DND-41 (cell line): Measurements from ENCODE around the gene SNURF.

Source experiments
- CTCF ChIP-seq: IDR thresholded peaks from 2 replicates; pipeline ENCODE4 v1.5.1; 2012; ENCODE audit warnings: borderline replicate concordance, low read length, moderate library complexity, mild to moderate bottlenecking; ENCODE audit not compliant: poor library complexity, severe bottlenecking; ENCODE audit errors: extremely low read depth
- EZH2 ChIP-seq: IDR thresholded peaks from 3 replicates; pipeline ENCODE4 v1.6.1; 2012; ENCODE audit warnings: borderline replicate concordance, low read depth, mild to moderate bottlenecking, moderate library complexity, low read length, inconsistent platforms; ENCODE audit not compliant: severe bottlenecking

- TF ChIP-seq CTCF (no peak), EZH2 (no peak)
Observed at GRCh38 chr15:24971772-24972171, 17.0 kb downstream of the SNURF start.
